ENCODE measurements around the gene SIX6.

SIX6 gene

DNA sequence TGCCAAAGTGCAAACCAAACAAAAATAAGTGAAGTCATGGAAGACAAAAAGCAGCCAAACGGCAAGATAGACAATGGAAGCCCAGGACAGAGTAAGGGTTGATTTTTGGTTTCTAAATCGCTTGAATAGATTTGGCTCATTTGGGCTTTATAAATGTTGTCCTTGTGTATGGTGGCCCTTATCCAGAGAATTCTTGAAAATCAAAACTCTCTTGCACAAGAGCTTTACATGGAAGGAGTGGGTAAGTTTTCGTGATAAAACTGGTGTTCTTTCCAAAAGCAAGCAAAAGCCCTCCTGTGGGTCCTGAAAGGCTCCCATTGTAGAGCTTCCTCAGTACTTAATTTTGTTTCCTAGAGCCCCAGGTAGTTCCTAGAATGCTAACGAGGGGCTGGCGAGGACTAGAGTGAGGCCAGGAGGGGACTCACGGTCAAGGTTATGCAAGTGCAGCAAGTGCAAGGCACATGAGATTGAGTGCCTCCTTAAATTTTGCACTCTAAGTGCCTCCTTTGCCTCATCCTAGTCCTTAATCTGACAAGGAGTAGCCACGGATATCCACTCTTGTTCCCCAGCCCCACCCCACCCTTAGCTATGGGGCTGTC, 4.1 kb downstream of the SIX6 start:
- ATAC-seq (ENCODE audit: low read depth): no peak
- no peaks in the 10 kb centered on the region for H3K4me1 ChIP-seq (ENCODE audit: insufficient read depth, poor library complexity, severe bottlenecking)
- H3K27me3 ChIP-seq (ENCODE audit: insufficient read depth, poor library complexity, severe bottlenecking): peaks cover 97% of the 10 kb centered on the region
- TF ChIP-seq, protein P1, sequence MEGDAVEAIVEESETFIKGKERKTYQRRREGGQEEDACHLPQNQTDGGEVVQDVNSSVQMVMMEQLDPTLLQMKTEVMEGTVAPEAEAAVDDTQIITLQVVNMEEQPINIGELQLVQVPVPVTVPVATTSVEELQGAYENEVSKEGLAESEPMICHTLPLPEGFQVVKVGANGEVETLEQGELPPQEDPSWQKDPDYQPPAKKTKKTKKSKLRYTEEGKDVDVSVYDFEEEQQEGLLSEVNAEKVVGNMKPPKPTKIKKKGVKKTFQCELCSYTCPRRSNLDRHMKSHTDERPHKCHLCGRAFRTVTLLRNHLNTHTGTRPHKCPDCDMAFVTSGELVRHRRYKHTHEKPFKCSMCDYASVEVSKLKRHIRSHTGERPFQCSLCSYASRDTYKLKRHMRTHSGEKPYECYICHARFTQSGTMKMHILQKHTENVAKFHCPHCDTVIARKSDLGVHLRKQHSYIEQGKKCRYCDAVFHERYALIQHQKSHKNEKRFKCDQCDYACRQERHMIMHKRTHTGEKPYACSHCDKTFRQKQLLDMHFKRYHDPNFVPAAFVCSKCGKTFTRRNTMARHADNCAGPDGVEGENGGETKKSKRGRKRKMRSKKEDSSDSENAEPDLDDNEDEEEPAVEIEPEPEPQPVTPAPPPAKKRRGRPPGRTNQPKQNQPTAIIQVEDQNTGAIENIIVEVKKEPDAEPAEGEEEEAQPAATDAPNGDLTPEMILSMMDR (IDR thresholded peaks at IDR 0.05; ENCODE audit: poor library complexity, severe bottlenecking): no peak
- H3K27ac ChIP-seq (ENCODE audit: poor library complexity, severe bottlenecking): no peak overlapping the region
- no peak overlapping the region for H3K4me3 ChIP-seq (ENCODE audit: severe bottlenecking)
- no peaks in the 10 kb centered on the region for H3K9me3 ChIP-seq (ENCODE audit: severe bottlenecking)
- no peak for DNase-seq (ENCODE audit: low spot score)
- H3K36me3 ChIP-seq (ENCODE audit: low read depth): no peaks in the 10 kb centered on the region

DNA sequence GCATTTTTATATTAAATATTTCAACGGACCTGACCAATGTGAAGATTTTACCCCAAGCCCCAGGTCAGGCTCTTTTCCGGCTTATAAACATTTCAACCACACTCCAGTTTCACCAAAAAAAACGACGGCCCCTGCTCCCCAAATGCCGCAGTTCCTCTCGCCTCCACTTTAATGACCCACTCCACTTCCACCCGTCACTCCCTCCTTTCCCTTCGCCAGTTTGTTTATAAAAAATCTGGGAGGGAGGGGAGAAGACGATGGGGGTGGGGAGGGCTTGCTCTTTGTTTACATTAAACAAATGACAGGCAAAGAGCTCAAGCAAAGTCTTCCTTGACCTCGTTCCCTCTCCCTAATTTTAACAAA, 5.4 kb downstream of the SIX6 start:
- ATAC-seq (ENCODE audit: low read depth) (no peak), DNase-seq (ENCODE audit: low spot score) (no peak)
- Histone ChIP-seq H3K9me3 (ENCODE audit: severe bottlenecking) (no peaks in the 10 kb centered on the region), H3K27ac (ENCODE audit: poor library complexity, severe bottlenecking) (no peak overlapping the region), H3K4me3 (ENCODE audit: severe bottlenecking) (peak overlapping the region; percentile 23), H3K4me1 (ENCODE audit: insufficient read depth, poor library complexity, severe bottlenecking) (no peaks in the 10 kb centered on the region), H3K27me3 (ENCODE audit: insufficient read depth, poor library complexity, severe bottlenecking) (peaks cover 95% of the 10 kb centered on the region), H3K36me3 (ENCODE audit: low read depth) (no peaks in the 10 kb centered on the region)
- TF ChIP-seq, protein P1 (IDR thresholded peaks at IDR 0.05; ENCODE audit: poor library complexity, severe bottlenecking): no peak

DNA sequence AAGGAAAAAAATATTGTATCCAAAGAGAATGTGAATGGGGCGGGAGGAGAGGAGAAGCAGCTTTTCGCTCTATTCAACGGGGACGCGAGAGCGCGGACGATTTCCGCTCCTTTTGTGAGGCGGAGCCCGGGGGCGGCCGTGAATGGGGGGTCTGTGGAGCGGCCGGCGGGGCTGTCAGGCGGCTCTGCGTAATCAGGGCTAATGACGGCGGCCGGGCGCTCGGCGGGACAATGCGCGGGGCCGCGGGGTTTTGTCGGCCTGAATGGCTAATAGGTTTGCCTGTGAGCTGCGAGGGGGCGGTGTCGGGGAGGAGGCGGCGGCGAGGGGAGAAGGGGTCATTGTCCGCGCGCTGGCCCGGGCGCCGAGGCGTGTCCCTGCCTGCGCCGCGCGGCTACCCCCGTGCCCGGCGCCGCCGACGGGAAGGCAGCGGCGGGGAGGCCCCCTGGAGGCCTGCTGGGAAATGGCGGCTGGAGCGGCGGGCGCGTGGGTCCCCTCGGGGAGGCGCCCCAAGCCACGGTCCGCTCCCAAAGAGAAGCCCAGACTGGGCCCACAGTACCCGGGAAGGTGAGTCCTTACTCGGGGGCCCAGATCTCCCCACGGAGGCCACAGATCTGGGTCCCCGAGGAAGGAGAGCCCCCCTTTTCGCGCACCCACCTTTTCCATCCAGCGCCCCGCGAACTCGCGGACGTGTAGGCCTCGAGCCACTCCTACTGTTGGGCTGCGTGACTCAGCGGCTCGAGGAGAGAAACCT, 6.0 kb downstream of the SIX6 start:
- TF ChIP-seq, protein P1 (IDR thresholded peaks at IDR 0.05; ENCODE audit: poor library complexity, severe bottlenecking): peak; percentile 38
- ATAC-seq (ENCODE audit: low read depth): peak; percentile 60

DNA sequence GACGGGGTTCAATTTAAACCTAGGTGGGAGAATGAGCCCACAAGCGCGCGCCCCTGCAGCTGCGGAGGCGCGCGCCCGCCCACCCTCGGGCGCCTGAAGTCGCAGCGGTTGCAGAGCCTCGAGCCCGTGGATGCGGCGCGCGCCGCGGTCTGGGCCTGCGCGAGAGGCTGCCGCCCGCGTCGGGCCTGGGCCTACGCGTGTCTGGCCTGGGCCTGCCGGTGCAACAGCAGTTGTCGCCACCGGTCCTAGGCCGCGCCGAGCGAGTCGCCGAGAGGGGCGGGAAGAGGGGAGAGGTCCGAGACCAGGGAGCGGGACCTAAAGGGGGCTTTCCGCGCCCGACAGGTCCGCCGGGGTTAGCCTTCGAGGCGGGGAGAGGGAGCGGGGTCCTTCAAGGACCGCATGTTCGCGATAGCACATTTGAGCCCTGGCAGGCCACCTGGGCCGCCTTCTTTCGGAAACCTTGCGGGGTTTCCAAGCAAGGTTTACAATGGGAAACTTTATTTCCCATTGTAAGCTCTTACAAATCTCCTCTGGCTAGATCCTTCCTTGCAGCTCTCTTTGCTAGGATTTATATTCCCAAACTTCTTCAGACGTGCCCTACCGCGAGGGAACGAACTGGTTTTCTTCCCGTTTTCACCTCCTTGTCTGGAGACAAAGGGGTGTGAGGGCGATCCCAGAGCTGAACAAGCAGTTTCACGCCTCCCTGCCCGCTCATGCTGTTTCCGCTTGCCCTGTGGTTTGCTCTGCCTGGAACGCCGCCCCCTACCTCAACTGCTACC, 6.8 kb downstream of the SIX6 start:
- H3K27me3 ChIP-seq (ENCODE audit: insufficient read depth, poor library complexity, severe bottlenecking): peaks cover 87% of the 10 kb centered on the region
- H3K27ac ChIP-seq (ENCODE audit: poor library complexity, severe bottlenecking): no peak overlapping the region
- DNase-seq (ENCODE audit: low spot score) (no peak), ATAC-seq (ENCODE audit: low read depth) (no peak)
- no peak overlapping the region for H3K4me3 ChIP-seq (ENCODE audit: severe bottlenecking)
- H3K9me3 ChIP-seq (ENCODE audit: severe bottlenecking): no peaks in the 10 kb centered on the region
- TF ChIP-seq, protein P1 (IDR thresholded peaks at IDR 0.05; ENCODE audit: poor library complexity, severe bottlenecking): no peak
- no peaks in the 10 kb centered on the region for H3K4me1 ChIP-seq (ENCODE audit: insufficient read depth, poor library complexity, severe bottlenecking)
- no peaks in the 10 kb centered on the region for H3K36me3 ChIP-seq (ENCODE audit: low read depth)

More for the DNA sequence above, 6.0 kb downstream of the SIX6 start:
- Histone ChIP-seq H3K4me1 (ENCODE audit: insufficient read depth, poor library complexity, severe bottlenecking) (no peaks in the 10 kb centered on the region), H3K27me3 (ENCODE audit: insufficient read depth, poor library complexity, severe bottlenecking) (peaks cover 95% of the 10 kb centered on the region), H3K36me3 (ENCODE audit: low read depth) (no peaks in the 10 kb centered on the region), H3K4me3 (ENCODE audit: severe bottlenecking) (peak overlapping the region; percentile 23), H3K27ac (ENCODE audit: poor library complexity, severe bottlenecking) (no peak overlapping the region), H3K9me3 (ENCODE audit: severe bottlenecking) (no peaks in the 10 kb centered on the region)
- DNase-seq (ENCODE audit: low spot score): no peak

All from RWPE2 (cell line).